HepG2 (cell line): ENCODE results near the gene PLEKHS1. TPM values are rescaled to one million over a fixed set of nuclear protein-coding genes. Genes with fewer than 3 reads are reported as not detected.

Experiments used
- ATAC-seq: fragments of 200-7000 bp; cut with Tn5 transposase; 3 replicates; pipeline ENCODE4 v1.9.1; 2020; ENCODE audit warnings: mild to moderate bottlenecking, moderate library complexity
- BruUV-seq: library from RNA; stranded (reverse); fragments of 400-500 nt; replicated peaks from 2 replicates; lab custom pipeline; 2021; lab: Mats Ljungman, UMichigan
- CTCF ChIA-PET: fragments of 300-600 bp; formaldehyde crosslinking; extraction: SDS; loops from one replicate; lab custom pipeline; 2021; ENCODE audit warnings: low total read pairs, inconsistent platforms, low intra/inter-chr PET ratio; lab: Yijun Ruan, JAX
- POLR2A ChIA-PET: fragments of 350-600 bp; sonication (Branson Sonifier 250); formaldehyde crosslinking; loops from one replicate; lab custom pipeline; 2020; ENCODE audit warnings: antibody characterized with exemption, inconsistent platforms; lab: Yijun Ruan, JAX
- DNase-seq: peaks from one replicate; pipeline ENCODE4 v3.0.0-alpha.2; 2015; ENCODE audit warnings: low spot score
- FAIRE-seq: peaks from 3 replicates; lab custom pipeline; 2011; peaks lifted over from hg19 to GRCh38; lab: Jason Lieb, UNC
- H2AFZ ChIP-seq: one replicate; pipeline ENCODE4 v1.6.1; 2011; ENCODE audit warnings: low read length, inconsistent platforms
- H3K27ac ChIP-seq: fragments of 300-600 bp; 3 replicates; pipeline ENCODE4 v1.8.0; 2011; ENCODE audit warnings: mixed run types, mild to moderate bottlenecking, mixed read lengths, low read length, inconsistent platforms; ENCODE audit not compliant: insufficient read depth; ENCODE audit errors: extremely low read length
- H3K27me3 ChIP-seq, 2 experiments: fragments of 200-600 bp in 1 of 2; 2 replicates in 1 of 2; 3 replicates in 1 of 2; pipeline versions ENCODE4 v1.6.0 to v1.8.0; 2011; ENCODE audit warnings: low read length in 2 of 2, mild to moderate bottlenecking in 2 of 2, moderate library complexity in 2 of 2, inconsistent platforms in 1 of 2; ENCODE audit not compliant: insufficient read depth in 2 of 2, control insufficient read depth in 1 of 2
- H3K36me3 ChIP-seq, 2 experiments: fragments of 200-600 bp in 1 of 2; replicated peaks in 1 of 2; 2 replicates in 1 of 2; 3 replicates in 1 of 2; pipeline versions ENCODE4 v1.5.1 to v1.8.0; 2011; ENCODE audit warnings: low read length in 2 of 2, inconsistent platforms in 1 of 2; ENCODE audit not compliant: insufficient read depth in 2 of 2, control insufficient read depth in 1 of 2
- H3K4me1 ChIP-seq: 2 replicates; pipeline ENCODE4 v1.5.1; 2012; ENCODE audit warnings: low read length, inconsistent platforms; ENCODE audit not compliant: insufficient read depth
- H3K4me2 ChIP-seq: 2 replicates; pipeline ENCODE4 v1.6.0; 2011; ENCODE audit warnings: low read depth, low read length, inconsistent platforms
- H3K4me3 ChIP-seq, 3 experiments: fragments of 200-600 bp in 1 of 3; sonication (generic), shearing (Covaris generic) in 1 of 3; replicated peaks in 1 of 3; 2 replicates each; pipeline ENCODE4 v1.5.1; 2011 to 2016; ENCODE audit warnings: low read length in 3 of 3, inconsistent platforms in 2 of 3, low read depth in 2 of 3, mild to moderate bottlenecking in 2 of 3, control low read depth in 1 of 3, mixed read lengths in 1 of 3; ENCODE audit not compliant: insufficient read depth in 1 of 3
- H3K79me2 ChIP-seq: one replicate; pipeline ENCODE4 v1.6.1; 2011; ENCODE audit warnings: low read length, inconsistent platforms; ENCODE audit not compliant: insufficient read depth
- H3K9ac ChIP-seq: 2 replicates; pipeline ENCODE4 v1.6.0; 2011; ENCODE audit warnings: mild to moderate bottlenecking, low read depth, low read length, inconsistent platforms; ENCODE audit not compliant: insufficient read depth
- H3K9me3 ChIP-seq: 2 replicates; pipeline ENCODE4 v1.5.1; 2012; ENCODE audit warnings: mild to moderate bottlenecking, low read length
- H4K20me1 ChIP-seq: 2 replicates; pipeline ENCODE4 v1.6.0; 2011; ENCODE audit warnings: inconsistent platforms, mild to moderate bottlenecking, low read length, moderate library complexity; ENCODE audit not compliant: insufficient read depth
- BRCA1 ChIP-seq: sonication (generic); formaldehyde crosslinking; IDR thresholded peaks from 2 replicates; pipeline ENCODE4 v1.4.0; 2020; ENCODE audit warnings: missing genetic modification reagents
- HBP1 ChIP-seq: IDR thresholded peaks from 2 replicates; pipeline ENCODE4 v1.6.1; 2016; ENCODE audit warnings: low read depth, control low read depth
- HNF4A ChIP-seq: sonication (generic); formaldehyde crosslinking; IDR thresholded peaks from 2 replicates; pipeline ENCODE4 v1.4.0; 2020; ENCODE audit warnings: missing genetic modification reagents
- HNF4G ChIP-seq, 2 experiments: sonication (generic) in 1 of 2; formaldehyde crosslinking in 1 of 2; IDR thresholded peaks; 2 replicates each; pipeline versions ENCODE4 v1.4.0 to v1.6.1; 2011 to 2020; ENCODE audit warnings: borderline replicate concordance in 2 of 2, low read depth in 2 of 2, mild to moderate bottlenecking in 2 of 2, low read length in 1 of 2, missing genetic modification reagents in 1 of 2, moderate library complexity in 1 of 2
- LCORL ChIP-seq, 2 experiments: fragments of 450-650 bp in 1 of 2; sonication (generic) in 1 of 2; formaldehyde crosslinking in 1 of 2; IDR thresholded peaks; 2 replicates each; pipeline versions ENCODE4 v1.5.0 to v1.6.1; 2017 to 2020; ENCODE audit warnings: antibody characterized with exemption in 1 of 2, missing genetic modification reagents in 1 of 2
- MTA1 ChIP-seq: sonication (generic); formaldehyde crosslinking; IDR thresholded peaks from 2 replicates; pipeline ENCODE4 v1.4.0; 2020; ENCODE audit warnings: missing genetic modification reagents, mild to moderate bottlenecking, borderline replicate concordance
- NR2F1 ChIP-seq, 2 experiments: fragments of 450-650 bp in 1 of 2; formaldehyde crosslinking in 1 of 2; IDR thresholded peaks; 2 replicates each; pipeline versions ENCODE4 v1.5.0 to v1.6.1; 2016 to 2020; ENCODE audit warnings: mild to moderate bottlenecking in 1 of 2, missing compliant biosample characterization in 1 of 2, missing genetic modification reagents in 1 of 2, moderate library complexity in 1 of 2
- PAXIP1 ChIP-seq: sonication (generic); formaldehyde crosslinking; conservative IDR thresholded peaks from 2 replicates; pipeline ENCODE4 v1.4.0; 2020; ENCODE audit warnings: mild to moderate bottlenecking, missing genetic modification reagents, moderate library complexity
- REPIN1 ChIP-seq: sonication (generic); formaldehyde crosslinking; IDR thresholded peaks from 2 replicates; pipeline ENCODE4 v1.8.0; 2022; ENCODE audit warnings: missing genetic modification reagents, low read depth, mild to moderate bottlenecking, borderline replicate concordance
- SALL1 ChIP-seq: sonication (generic); formaldehyde crosslinking; IDR thresholded peaks from 2 replicates; pipeline ENCODE4 v1.8.0; 2022; ENCODE audit warnings: mild to moderate bottlenecking, missing genetic modification reagents
- ZNF616 ChIP-seq: sonication (generic); formaldehyde crosslinking; IDR thresholded peaks from 2 replicates; pipeline ENCODE4 v1.5.0; 2020; ENCODE audit warnings: low read depth, mild to moderate bottlenecking, missing genetic modification reagents
- WGBS: methylation state at CpG from one replicate; pipeline ENCODE4 v1.1.6; 2017; ENCODE audit warnings: low lambda C conversion rate; 5-methylcytosine and 5-hydroxymethylcytosine counted together
- in situ Hi-C: cut with HindIII; loops from 2 replicates; pipeline ENCODE4 v1.10.0; 2017; ENCODE audit warnings: low pct_unique_long_range_greater_than_20kb; ENCODE audit not compliant: extremely low pct_ligation_motif_present
- intact Hi-C: fragments of 100-400 bp; cut with micrococcal nuclease; formaldehyde crosslinking; loops from one replicate; pipeline ENCODE4 v1.10.0; 2022; ENCODE audit not compliant: unreplicated experiment
- polyA plus RNA-seq, 8 experiments: library from polyadenylated mRNA; depleted of rRNA in 3 of 8; stranded (reverse) in 7 of 8; unstranded in 1 of 8; fragments of >200 nt; fragmentation: Illumina TruSeq in 4 of 8; extraction: Trizol in 4 of 8; gene quantifications; 2 replicates each; pipeline versions ENCODE4 v1.2.1 to v1.2.3, GENCODE V29; 2011 to 2016; ENCODE audit warnings: low read depth in 4 of 8, missing spikeins in 1 of 8, mixed read lengths in 1 of 8; ENCODE audit not compliant: insufficient read depth in 1 of 8
- total RNA-seq, 5 experiments: library from RNA; depleted of rRNA; stranded (reverse); fragments of >200 nt; fragmentation: Illumina TruSeq; extraction: Trizol; gene quantifications; 2 replicates each; pipeline ENCODE4 v1.2.3, GENCODE V29; 2016; ENCODE audit warnings: low read depth in 1 of 5

Gene PLEKHS1
- total and polyA plus RNA-seq, 2 of the 13 experiments (the other 11 are each of a cell fraction or from before 2014, with no cell fraction given) = not detected

GRCh38 chr10:113745374-113745773 is 6.1 kb upstream of the PLEKHS1 start:
- CTCF ChIA-PET = no interaction called here
- intact Hi-C loops = no loop called here
- FAIRE-seq (no peak), DNase-seq (no peak), ATAC-seq (no peak)
- no peaks in the 10 kb centered on the region; a peak in 1 of 5 replicates for H3K27me3 ChIP-seq
- no peak overlapping the region for H3K27ac ChIP-seq
- H3K9ac ChIP-seq = no peak overlapping the region
- no peaks in the 10 kb centered on the region for H3K79me2 ChIP-seq
- 58% methylated on average over 2 of the region's 2 CpGs for WGBS
- H3K4me2 ChIP-seq = no peak overlapping the region
- H4K20me1 ChIP-seq = no peaks in the 10 kb centered on the region
- no peaks in the 10 kb centered on the region for H3K9me3 ChIP-seq
- no peak overlapping the region for H3K4me3 ChIP-seq
- H3K36me3 ChIP-seq = no peaks in the 10 kb centered on the region
- H2AFZ ChIP-seq = no peak overlapping the region
- POLR2A ChIA-PET = no interaction called here
- TF ChIP-seq LCORL (IDR thresholded peaks at IDR 0.05) = peak; percentile 73; the same call in 1 of the 2 replicates
- TF ChIP-seq LCORL (CRISPR knock-in tag; IDR thresholded peaks at IDR 0.05) = no peak
- TF ChIP-seq MTA1 (CRISPR knock-in tag) = no peak
- TF ChIP-seq, all 625 proteins: peak for 1
- BruUV-seq = no TSS peak
- in situ Hi-C loops = no loop called here
- H3K4me1 ChIP-seq = peaks cover 29% of the 10 kb centered on the region

GRCh38 chr10:113746217-113746957 is 5.1 kb upstream of the PLEKHS1 start:
- FAIRE-seq (peak; percentile 84), DNase-seq (peak; percentile 43), ATAC-seq (peak; percentile 93)
- Histone ChIP-seq H4K20me1 (no peaks in the 10 kb centered on the region), H3K9me3 (no peaks in the 10 kb centered on the region), H3K9ac (no peak overlapping the region), H3K4me3 (no peak overlapping the region), H3K4me1 (peaks cover 35% of the 10 kb centered on the region), H3K36me3 (no peaks in the 10 kb centered on the region), H3K4me2 (peak overlapping the region; percentile 61), H3K27ac (no peak overlapping the region), H2AFZ (no peak overlapping the region), H3K27me3 (peaks cover 0 to 4% of the 10 kb centered on the region in 2 experiments; a peak in 1 of 5 replicates), H3K79me2 (no peaks in the 10 kb centered on the region)
- intact Hi-C loops = no loop called here
- no TSS peak for BruUV-seq
- WGBS = 0% methylated on average over 3 of the region's 3 CpGs
- POLR2A ChIA-PET = no interaction called here
- in situ Hi-C loops = no loop called here
- CTCF ChIA-PET = no interaction called here
- TF ChIP-seq HNF4G (IDR thresholded peaks at IDR 0.05; ENCODE audit: borderline replicate concordance, low read depth, low read length) = peak; percentile 60; the same call in 1 of the 2 replicates
- peak; percentile 39; the same call in 1 of the 2 replicates for TF ChIP-seq HNF4G (CRISPR knock-in tag; IDR thresholded peaks at IDR 0.05; ENCODE audit: borderline replicate concordance, low read depth)
- TF ChIP-seq REPIN1 (CRISPR knock-in tag) = 0 out of 2 replicates have a peak, but pooled peaks have one; percentile 16
- TF ChIP-seq BRCA1 = no peak
- no peak for TF ChIP-seq ZNF616 (CRISPR knock-in tag)
- TF ChIP-seq HNF4A (CRISPR knock-in tag) = peak; percentile 81
- peak; percentile 42; the same call in 1 of the 2 replicates for TF ChIP-seq SALL1 (CRISPR knock-in tag)
- no peak for TF ChIP-seq HBP1 (CRISPR knock-in tag)
- TF ChIP-seq NR2F1 (CRISPR knock-in tag; IDR thresholded peaks at IDR 0.05) = peak; percentile 29 to 32; a peak in 1 of 4 replicates
- TF ChIP-seq PAXIP1 (CRISPR knock-in tag) = peak; percentile 78
